ENCODE results near the gene VARS2. TPM values are rescaled to one million over a fixed set of nuclear protein-coding genes. Genes with fewer than 3 reads are reported as not detected.
A peak's percentile ranks its signal among the peaks of the same experiment; 100 is the strongest.

VARS2 gene
- total and polyA plus RNA-seq, 9 of the 15 experiments (the other 6 are each of a cell fraction or from before 2014, with no cell fraction given): 1.6 to 53.6 (median 29.9) TPM

- no peak for TF ChIP-seq ZNF766 (CRISPR knock-in tag; conservative IDR thresholded peaks at IDR 0.05)
- no peak for TF ChIP-seq ZNF639 (CRISPR knock-in tag; conservative IDR thresholded peaks at IDR 0.05 in 1 of 2, IDR thresholded peaks at IDR 0.05 in 1 of 2)
- TF ChIP-seq SMARCC2 (IDR thresholded peaks at IDR 0.05; ENCODE audit: low read depth): no peak
- peak; percentile 40; the same call in 1 of the 2 replicates for TF ChIP-seq ZBTB40 (IDR thresholded peaks at IDR 0.05)
- TF ChIP-seq ZBTB40 (CRISPR knock-in tag; IDR thresholded peaks at IDR 0.05): no peak
- TF ChIP-seq ZNF197 (CRISPR knock-in tag; IDR thresholded peaks at IDR 0.05; ENCODE audit: low read depth): 0 out of 2 replicates have a peak, but pooled peaks have one; percentile 0
- no peak for TF ChIP-seq ZBTB5 (IDR thresholded peaks at IDR 0.05)
- TF ChIP-seq KAT8 (IDR thresholded peaks at IDR 0.05; ENCODE audit: low read depth): no peak
- no peak for TF ChIP-seq SIN3A (IDR thresholded peaks at IDR 0.05; ENCODE audit: borderline replicate concordance in 2 of 2, control insufficient read depth in 1 of 2, low read depth in 2 of 2, low read length in 2 of 2)
- TF ChIP-seq ZBTB8A (IDR thresholded peaks at IDR 0.05; ENCODE audit: partially characterized antibody): no peak
- TF ChIP-seq CSDE1 (IDR thresholded peaks at IDR 0.05): no peak
- TF ChIP-seq SREBF1 (IDR thresholded peaks at IDR 0.05; ENCODE audit: borderline replicate concordance, low read depth, low read length): no peak
- no peak for TF ChIP-seq RBM14 (IDR thresholded peaks at IDR 0.05; ENCODE audit: borderline replicate concordance, insufficient read depth, low read depth, low read length)
- TF ChIP-seq ELF4 (CRISPR knock-in tag; IDR thresholded peaks at IDR 0.05): peak; percentile 62; the same call in 1 of the 2 replicates
Measured at GRCh38 chr6:30873137-30873640, 40.8 kb upstream of the VARS2 start (continued).

All from K562 (cell line).